Bronchial epithelial cell (primary cell): ENCODE results near the gene UBE2I. TPM values are rescaled to one million over a fixed set of nuclear protein-coding genes. Genes with fewer than 3 reads are reported as not detected.

Experiments used
- DNase-seq: peaks from one replicate; pipeline ENCODE4 v3.0.0-alpha.2; 2010; ENCODE audit warnings: low read depth
- FAIRE-seq: peaks from 2 replicates; lab custom pipeline; 2011; peaks lifted over from hg19 to GRCh38; lab: Jason Lieb, UNC
- H3K27me3 ChIP-seq: 2 replicates; pipeline ENCODE4 v1.5.1; 2011; ENCODE audit warnings: low read length; ENCODE audit not compliant: control insufficient read depth, insufficient read depth
- H3K36me3 ChIP-seq: 2 replicates; pipeline ENCODE4 v1.5.1; 2011; ENCODE audit warnings: low read length; ENCODE audit not compliant: control insufficient read depth, insufficient read depth
- H3K4me3 ChIP-seq: 2 replicates; pipeline ENCODE4 v1.5.1; 2011; ENCODE audit warnings: mild to moderate bottlenecking, low read depth, low read length, control low read depth
- total RNA-seq: library from RNA; depleted of rRNA; stranded (reverse); fragments of >200 nt; gene quantifications from 2 replicates; pipeline ENCODE4 v1.2.1, GENCODE V29; 2014
- TF ChIP-seq, protein P1 (sequence below): IDR thresholded peaks from 2 replicates; pipeline ENCODE4 v1.5.1; 2011; ENCODE audit warnings: mild to moderate bottlenecking, moderate library complexity, low read length, control low read depth, inconsistent platforms; ENCODE audit not compliant: insufficient read depth, severe bottlenecking

Gene UBE2I
- total RNA-seq, 1 donor from 2014 or later, result 49.8 TPM

GRCh38 chr16:1312467-1312816 lies 3.0 kb downstream of the UBE2I start:
- no peak overlapping the region for H3K4me3 ChIP-seq
- no peak for FAIRE-seq
- DNase-seq, result no peak
- TF ChIP-seq, protein P1, sequence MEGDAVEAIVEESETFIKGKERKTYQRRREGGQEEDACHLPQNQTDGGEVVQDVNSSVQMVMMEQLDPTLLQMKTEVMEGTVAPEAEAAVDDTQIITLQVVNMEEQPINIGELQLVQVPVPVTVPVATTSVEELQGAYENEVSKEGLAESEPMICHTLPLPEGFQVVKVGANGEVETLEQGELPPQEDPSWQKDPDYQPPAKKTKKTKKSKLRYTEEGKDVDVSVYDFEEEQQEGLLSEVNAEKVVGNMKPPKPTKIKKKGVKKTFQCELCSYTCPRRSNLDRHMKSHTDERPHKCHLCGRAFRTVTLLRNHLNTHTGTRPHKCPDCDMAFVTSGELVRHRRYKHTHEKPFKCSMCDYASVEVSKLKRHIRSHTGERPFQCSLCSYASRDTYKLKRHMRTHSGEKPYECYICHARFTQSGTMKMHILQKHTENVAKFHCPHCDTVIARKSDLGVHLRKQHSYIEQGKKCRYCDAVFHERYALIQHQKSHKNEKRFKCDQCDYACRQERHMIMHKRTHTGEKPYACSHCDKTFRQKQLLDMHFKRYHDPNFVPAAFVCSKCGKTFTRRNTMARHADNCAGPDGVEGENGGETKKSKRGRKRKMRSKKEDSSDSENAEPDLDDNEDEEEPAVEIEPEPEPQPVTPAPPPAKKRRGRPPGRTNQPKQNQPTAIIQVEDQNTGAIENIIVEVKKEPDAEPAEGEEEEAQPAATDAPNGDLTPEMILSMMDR, result no peak
- peaks cover 29% of the 10 kb centered on the region for H3K36me3 ChIP-seq
- H3K27me3 ChIP-seq, result no peaks in the 10 kb centered on the region

GRCh38 chr16:1312903-1313302 lies 3.5 kb downstream of the UBE2I start:
- no peak overlapping the region for H3K4me3 ChIP-seq
- H3K36me3 ChIP-seq, result peaks cover 31% of the 10 kb centered on the region

DNA sequence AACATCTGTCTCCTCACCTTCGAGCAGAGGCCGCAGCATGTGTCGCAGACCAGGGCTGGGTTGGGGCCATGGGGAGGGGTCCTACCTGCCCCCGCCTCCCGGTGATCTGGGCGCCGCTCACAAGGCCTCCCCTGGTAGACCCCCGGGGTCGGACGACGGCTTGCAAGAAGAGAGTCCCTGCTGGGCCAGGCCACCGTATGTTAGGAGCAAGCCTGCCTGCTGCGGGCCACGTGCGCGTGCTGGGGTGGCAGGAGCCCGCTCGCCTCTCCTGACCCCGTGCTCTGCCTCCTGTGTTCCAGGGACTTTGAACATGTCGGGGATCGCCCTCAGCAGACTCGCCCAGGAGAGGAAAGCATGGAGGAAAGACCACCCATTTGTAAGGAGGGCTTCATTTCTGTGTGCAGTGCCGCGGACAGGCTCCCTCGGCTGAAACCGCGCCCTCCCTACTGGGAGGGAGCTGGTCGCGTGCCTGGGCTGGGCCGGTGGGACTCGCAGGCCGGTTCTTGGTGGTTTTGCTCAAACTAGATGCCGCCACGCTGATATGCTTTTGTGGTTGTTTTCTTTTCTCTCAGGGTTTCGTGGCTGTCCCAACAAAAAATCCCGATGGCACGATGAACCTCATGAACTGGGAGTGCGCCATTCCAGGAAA lies 4.4 kb downstream of the UBE2I start:
- H3K36me3 ChIP-seq, result peaks cover 37% of the 10 kb centered on the region
- TF ChIP-seq, protein P1, result no peak
- no peak for FAIRE-seq

More at GRCh38 chr16:1312903-1313302, 3.5 kb downstream of the UBE2I start:
- DNase-seq (no peak), FAIRE-seq (no peak)
- H3K27me3 ChIP-seq, result no peaks in the 10 kb centered on the region
- TF ChIP-seq, protein P1, result no peak

GRCh38 chr16:1314399-1315068 lies 5.1 kb downstream of the UBE2I start:
- no peak for FAIRE-seq
- peaks cover 44% of the 10 kb centered on the region for H3K36me3 ChIP-seq
- no peaks in the 10 kb centered on the region for H3K27me3 ChIP-seq
- H3K4me3 ChIP-seq, result no peak overlapping the region
- DNase-seq, result no peak
- TF ChIP-seq, protein P1, result no peak

More for the DNA sequence above, 4.4 kb downstream of the UBE2I start:
- Histone ChIP-seq H3K27me3 (no peaks in the 10 kb centered on the region), H3K4me3 (no peak overlapping the region)
- no peak for DNase-seq

GRCh38 chr16:1315081-1316032 lies 5.9 kb downstream of the UBE2I start:
- peaks cover 50% of the 10 kb centered on the region for H3K36me3 ChIP-seq
- no peak for FAIRE-seq
- DNase-seq, result no peak
- H3K4me3 ChIP-seq, result no peak overlapping the region
- TF ChIP-seq, protein P1, result no peak
- no peaks in the 10 kb centered on the region for H3K27me3 ChIP-seq
